K562 (cell line): Measurements from ENCODE around the gene CNTFR.

Source experiments
- ATF1 ChIP-seq, 2 experiments: fragments of 450-650 bp in 1 of 2; IDR thresholded peaks; 2 replicates each; pipeline ENCODE4 v1.6.1; 2016; ENCODE audit warnings: missing compliant biosample characterization in 1 of 2, missing genetic modification characterization in 1 of 2
- EZH2 ChIP-seq: IDR thresholded peaks from 2 replicates; pipeline ENCODE4 v1.6.1; 2012; ENCODE audit warnings: low read depth, mild to moderate bottlenecking, inconsistent platforms, low read length, borderline replicate concordance
- MAX ChIP-seq: sonication (generic); formaldehyde crosslinking; IDR thresholded peaks from 2 replicates; pipeline ENCODE4 v1.9.0; 2022; ENCODE audit warnings: mild to moderate bottlenecking, missing genetic modification reagents
- MECOM ChIP-seq: fragments of 250-450 bp; sonication (Bioruptor Pico); IDR thresholded peaks from 2 replicates; pipeline ENCODE4 v1.8.0; 2022; ENCODE audit warnings: inconsistent platforms
- USF1 ChIP-seq: sonication (generic); formaldehyde crosslinking; IDR thresholded peaks from 2 replicates; pipeline ENCODE4 v1.9.0; 2022; ENCODE audit warnings: mild to moderate bottlenecking, missing genetic modification reagents
- ZNF316 ChIP-seq: fragments of 450-650 bp; IDR thresholded peaks from 2 replicates; pipeline ENCODE4 v1.6.1; 2016
- ZNF324 ChIP-seq: fragments of 250-450 bp; sonication (Bioruptor Pico); IDR thresholded peaks from 2 replicates; pipeline ENCODE4 v1.4.0; 2020; ENCODE audit warnings: mild to moderate bottlenecking
- ZNF445 ChIP-seq: fragments of 250-450 bp; sonication (Bioruptor Pico); IDR thresholded peaks from 2 replicates; pipeline ENCODE4 v1.4.0; 2020; ENCODE audit warnings: low read depth, mild to moderate bottlenecking, moderate library complexity

GRCh38 chr9:34544035-34544434 is 45.5 kb downstream of the CNTFR start:
- TF ChIP-seq ZNF445 (no peak), ZNF324 (CRISPR knock-in tag) (no peak), MAX (CRISPR knock-in tag) (no peak), MECOM (CRISPR knock-in tag) (no peak), EZH2 (no peak), USF1 (CRISPR knock-in tag) (no peak), ZNF316 (no peak), ATF1 (CRISPR knock-in tag; IDR thresholded peaks at IDR 0.05) (no peak), ATF1 (tag; IDR thresholded peaks at IDR 0.05) (no peak)
